HL-60/S4 treated with phorbol 12-myristate 13-acetate at 8.2 ng/mL for 4 days and 3 days (cell line): ENCODE data around the gene MAGI3.

Experiments
- in situ Hi-C: fragments of 300-500 bp; cut with MboI; formaldehyde crosslinking; loops from 2 replicates; pipeline ENCODE4 v1.15.0; 2022; ENCODE audit warnings: low sequenced_read_pairs

The MAGI3 gene

DNA sequence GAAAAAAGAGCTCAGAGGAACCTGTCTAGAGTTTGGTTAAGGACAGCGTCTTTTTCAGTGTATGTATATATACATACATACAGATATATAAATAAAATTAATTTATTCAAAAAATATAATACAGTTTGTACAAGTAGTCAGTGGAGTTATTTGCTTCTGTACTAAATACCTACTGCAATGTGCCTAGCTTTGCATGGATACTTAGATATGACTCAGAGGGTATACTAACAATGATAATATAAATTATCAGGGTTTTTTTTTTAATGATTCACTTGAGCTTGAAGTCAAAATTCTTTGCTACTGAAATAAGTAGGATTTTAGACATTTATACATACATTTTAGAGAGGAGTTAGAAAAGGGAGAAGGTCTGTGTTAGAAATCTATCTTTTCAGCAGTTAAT lies 251.1 kb downstream of the MAGI3 start:
- in situ Hi-C loops, result no loop called here

GRCh38 chr1:113647164-113647563 lies 256.8 kb downstream of the MAGI3 start:
- in situ Hi-C loops, result no loop called here

DNA sequence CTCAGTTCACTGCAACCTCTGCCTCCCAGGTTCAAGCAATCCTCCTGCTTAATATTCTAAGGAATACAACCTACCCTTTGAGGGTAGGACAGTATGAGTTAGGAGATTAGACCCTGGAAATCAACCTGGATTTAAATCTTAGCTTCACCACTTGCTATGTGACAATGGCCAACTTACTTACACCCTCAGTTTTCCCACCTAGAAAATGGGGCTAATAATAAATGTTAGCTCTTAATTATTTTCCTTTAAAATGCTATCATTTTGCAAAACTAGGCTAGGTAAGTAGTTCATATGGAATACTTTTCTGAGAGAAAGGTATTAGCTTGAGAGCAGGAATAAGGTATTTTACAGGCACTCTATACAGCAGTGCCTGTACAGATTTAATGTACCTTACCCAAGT lies 258.2 kb downstream of the MAGI3 start:
- in situ Hi-C loops, result no loop called here

GRCh38 chr1:113652771-113653170 lies 262.5 kb downstream of the MAGI3 start:
- in situ Hi-C loops, result no loop called here

DNA sequence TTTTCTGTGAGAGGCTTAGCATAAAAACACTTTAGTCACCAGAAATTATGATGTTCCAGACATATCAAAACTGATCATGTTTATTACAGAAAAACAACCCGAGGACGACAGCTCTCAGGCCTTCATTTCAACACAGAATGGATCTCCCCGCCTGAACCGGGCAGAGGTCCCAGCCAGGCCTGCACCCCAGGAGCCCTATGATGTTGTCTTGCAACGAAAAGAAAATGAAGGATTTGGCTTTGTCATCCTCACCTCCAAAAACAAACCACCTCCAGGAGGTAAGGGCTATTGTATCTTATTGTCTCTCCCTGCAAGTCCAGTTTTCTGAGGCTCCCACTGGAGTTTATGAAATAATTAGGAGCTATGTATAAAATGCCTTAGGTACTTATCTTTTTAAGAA lies 263.4 kb downstream of the MAGI3 start:
- in situ Hi-C loops, result no loop called here

DNA sequence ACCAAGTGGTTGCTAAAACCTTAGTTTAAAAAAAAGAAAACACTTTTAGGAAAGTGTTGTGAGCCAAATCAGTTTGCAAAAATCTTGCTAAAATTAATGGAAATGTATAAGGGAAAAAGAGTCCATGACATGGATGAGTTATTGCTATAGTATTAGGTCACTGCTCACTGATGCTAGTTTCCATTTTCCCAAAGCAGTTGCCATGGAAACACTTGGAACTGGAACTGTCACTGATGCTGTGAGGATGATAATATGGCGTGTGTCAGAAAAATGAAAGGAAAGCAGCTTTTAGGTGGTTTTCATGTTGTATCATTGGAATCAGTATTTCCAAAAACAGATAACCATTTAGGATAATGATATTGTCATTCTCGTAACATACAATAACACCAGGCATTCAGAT lies 264.6 kb downstream of the MAGI3 start:
- in situ Hi-C loops, result no loop called here

DNA sequence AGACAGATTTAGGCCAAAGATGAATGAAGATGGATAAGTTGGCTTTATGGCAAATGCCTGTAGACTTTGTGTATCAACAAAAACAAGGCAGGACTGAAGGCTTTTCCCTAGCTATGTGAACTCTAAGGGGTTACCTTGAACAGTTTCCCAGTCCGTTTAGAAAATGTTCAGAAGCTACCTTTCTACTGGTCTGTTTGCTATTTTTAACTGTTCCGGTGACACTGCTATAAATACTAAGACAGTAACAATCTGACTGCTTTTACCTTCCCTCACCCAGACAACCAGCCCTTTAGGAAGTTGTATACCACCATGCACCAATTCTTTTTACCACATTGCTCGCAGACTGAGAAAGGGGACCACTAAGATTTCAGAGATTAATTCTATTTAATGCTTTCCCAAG lies 266.8 kb downstream of the MAGI3 start:
- in situ Hi-C loops, result no loop called here

GRCh38 chr1:113657556-113658063 lies 267.3 kb downstream of the MAGI3 start:
- in situ Hi-C loops, result no loop called here

DNA sequence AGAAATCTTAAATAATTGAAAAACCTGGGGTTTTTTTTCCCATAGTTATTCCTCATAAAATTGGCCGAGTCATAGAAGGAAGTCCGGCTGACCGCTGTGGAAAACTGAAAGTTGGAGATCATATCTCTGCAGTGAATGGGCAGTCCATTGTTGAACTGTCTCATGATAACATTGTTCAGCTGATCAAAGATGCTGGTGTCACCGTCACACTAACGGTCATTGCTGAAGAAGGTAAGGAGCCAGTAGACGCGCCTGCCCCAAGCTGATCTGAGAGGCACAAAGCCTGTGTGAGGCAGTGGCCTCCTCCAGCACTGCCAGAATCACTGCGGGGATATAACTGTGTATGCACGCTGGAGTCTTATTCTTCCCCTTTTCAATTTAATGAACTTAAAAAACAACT lies 268.7 kb downstream of the MAGI3 start:
- in situ Hi-C loops, result no loop called here

- in situ Hi-C loops, result no loop called here
Measured at GRCh38 chr1:113659556-113659955, 269.2 kb downstream of the MAGI3 start.

DNA sequence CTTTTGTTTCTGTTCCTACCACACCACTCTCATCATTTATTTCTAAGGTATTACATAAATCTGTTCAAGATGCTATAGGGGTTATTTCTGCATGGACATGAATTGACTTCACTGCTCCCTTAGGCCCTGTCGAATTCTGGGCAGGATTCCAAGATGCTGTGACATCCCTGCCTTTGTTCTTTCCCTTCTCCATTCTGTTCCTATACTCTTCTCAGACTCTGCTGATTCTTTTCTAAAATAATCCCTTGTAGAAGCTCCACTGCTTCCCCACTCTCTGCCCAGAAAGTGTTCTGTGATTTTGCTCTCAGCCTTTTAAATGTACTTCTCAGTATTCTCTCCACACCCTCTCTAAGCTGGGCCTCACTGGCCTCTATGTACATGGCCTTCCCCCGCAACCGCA lies 269.8 kb downstream of the MAGI3 start:
- in situ Hi-C loops, result no loop called here

- in situ Hi-C loops, result no loop called here
Measured at GRCh38 chr1:113662101-113662500, 271.8 kb downstream of the MAGI3 start.

DNA sequence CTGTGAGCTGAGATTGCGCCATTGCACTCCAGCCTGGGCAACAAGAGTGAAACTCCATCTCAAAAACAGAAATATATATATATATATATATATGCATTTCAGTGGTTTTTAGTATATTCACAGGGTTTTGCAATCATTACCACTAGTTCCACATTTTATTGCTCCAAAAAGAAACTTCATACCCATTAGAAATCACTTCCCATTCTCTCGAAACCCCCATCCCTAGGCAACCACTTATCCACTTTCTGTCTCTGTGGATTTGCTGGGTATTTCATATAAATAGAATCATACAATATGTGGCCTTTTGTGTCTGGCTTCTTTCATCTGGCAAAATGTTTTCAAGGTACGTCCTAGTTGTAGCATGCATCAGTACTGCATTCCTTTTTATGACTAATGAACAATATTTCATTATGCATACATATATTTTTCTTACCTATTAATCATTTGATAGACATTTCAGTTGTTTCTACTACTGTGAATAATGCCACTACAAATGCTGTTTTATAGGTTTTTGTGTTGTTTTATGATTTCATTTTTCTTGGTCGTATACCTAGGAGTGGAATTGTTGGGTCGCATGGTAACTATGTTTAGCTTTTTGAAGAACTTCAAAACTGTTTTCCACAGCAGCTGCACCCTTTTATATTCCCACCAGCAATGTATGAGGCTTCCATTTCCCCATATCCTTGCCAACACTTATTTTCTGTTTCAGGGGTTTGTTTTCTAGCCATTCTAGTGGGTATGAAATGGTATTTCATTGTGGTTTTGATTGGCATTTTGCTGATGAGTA lies 273.0 kb downstream of the MAGI3 start:
- in situ Hi-C loops, result no loop called here

DNA sequence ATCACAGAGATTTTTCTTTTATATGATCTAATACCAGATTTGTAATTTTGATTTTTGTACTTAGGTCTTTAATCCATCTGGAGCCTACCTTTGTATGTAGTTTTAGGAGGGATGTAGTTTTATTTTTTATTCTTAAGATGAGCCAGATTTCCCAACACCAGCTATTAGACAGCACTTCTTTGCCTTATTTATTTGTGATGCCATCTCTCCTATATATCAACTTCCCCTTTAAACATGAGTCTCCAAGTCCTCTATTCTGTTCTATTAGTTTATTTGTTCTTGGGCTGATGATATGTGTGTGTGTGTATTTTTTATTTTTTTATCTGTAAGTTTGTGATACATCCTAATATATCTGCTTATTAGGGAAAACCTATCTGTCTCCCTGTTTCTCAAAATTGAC lies 274.8 kb downstream of the MAGI3 start:
- in situ Hi-C loops, result no loop called here

DNA sequence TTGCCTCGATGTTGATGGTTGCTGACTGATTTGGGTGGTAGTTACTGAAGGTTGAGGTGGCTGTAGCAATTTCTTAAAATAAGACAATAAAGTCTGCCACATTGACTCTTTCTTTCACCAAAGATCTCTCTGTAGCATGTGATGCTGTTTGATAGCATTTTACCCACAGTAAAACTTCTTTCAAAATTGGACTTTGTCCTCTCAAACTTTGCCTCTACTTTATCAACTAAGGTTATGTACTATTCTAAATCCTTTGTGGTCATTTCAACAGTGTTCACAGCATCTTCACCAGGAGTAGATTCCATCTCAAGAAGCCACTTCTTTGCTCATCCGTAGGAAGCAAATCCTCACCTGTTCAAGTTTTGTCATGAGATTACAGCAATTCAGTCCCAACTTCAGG lies 275.8 kb downstream of the MAGI3 start:
- in situ Hi-C loops, result no loop called here

GRCh38 chr1:113669988-113670387 lies 279.7 kb downstream of the MAGI3 start:
- in situ Hi-C loops, result no loop called here

- in situ Hi-C loops, result no loop called here
Measured at GRCh38 chr1:113670650-113671049, 280.3 kb downstream of the MAGI3 start.

GRCh38 chr1:113672491-113672890 lies 282.2 kb downstream of the MAGI3 start:
- in situ Hi-C loops, result no loop called here

GRCh38 chr1:113674591-113674990 lies 284.3 kb downstream of the MAGI3 start:
- in situ Hi-C loops, result no loop called here

- in situ Hi-C loops, result loop anchor here (25.0 kb wide), 1 partner anchor 563 kb away; no protein-coding TSS in a partner anchor
Measured at GRCh38 chr1:113675302-113675701, 285.0 kb downstream of the MAGI3 start.

GRCh38 chr1:113676524-113676923 lies 286.2 kb downstream of the MAGI3 start:
- in situ Hi-C loops, result loop anchor here (25.0 kb wide), 1 partner anchor 564 kb away; no protein-coding TSS in a partner anchor

DNA sequence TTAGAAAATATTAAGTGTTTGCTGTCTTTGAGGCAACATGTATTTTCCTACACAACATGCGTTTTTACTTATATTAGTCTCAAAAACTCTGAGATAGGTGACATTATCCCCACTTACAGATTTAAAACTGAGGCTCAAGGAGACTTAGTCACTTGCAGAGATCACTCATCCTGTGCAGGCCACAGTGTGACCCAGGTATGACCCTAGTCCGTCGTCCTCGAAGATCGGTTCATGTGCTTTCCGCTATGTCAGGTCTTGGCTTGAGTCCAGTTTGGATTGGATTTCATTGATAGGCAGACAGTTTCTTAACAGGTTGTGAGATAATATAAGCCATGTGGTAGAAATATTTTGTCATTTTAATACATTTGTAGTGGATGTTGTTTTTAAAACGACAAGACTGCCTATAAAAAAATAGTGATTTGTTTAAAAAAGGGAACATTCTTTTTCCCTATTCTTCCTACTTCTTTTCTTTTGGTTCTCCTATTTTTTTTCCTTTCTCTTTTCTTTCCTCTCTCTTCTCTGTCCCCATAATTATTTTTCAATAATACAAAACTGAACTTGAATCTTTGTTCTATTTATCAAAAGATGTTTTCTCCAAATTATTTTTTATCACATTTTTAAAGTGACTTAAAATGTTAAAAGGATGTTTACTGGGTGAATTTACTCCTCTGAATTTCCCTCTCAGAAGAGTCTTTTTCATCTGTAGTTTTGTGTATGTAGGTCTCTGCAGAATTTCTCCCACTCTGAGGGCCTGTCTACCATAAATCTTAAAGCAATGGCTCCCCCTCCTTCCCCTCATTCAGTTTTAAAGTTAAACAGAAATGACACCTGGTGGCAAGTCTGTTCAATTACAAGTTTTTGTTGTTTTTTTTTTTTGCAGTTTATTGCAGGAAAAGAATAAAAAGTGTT lies 287.2 kb downstream of the MAGI3 start:
- in situ Hi-C loops, result loop anchor here (25.0 kb wide), 1 partner anchor 565 kb away; no protein-coding TSS in a partner anchor
